GM12878 (cell line): ENCODE results near the gene UGT2B10. TPM values are rescaled to one million over a fixed set of nuclear protein-coding genes. Genes with fewer than 3 reads are reported as not detected.

Source experiments
- ATAC-seq: fragments of 200-7000 bp; cut with Tn5 transposase; 3 replicates; pipeline ENCODE4 v1.9.1; 2020; ENCODE audit warnings: mild to moderate bottlenecking, moderate library complexity
- BruUV-seq: library from RNA; stranded (reverse); fragments of 400-500 nt; replicated peaks from 2 replicates; lab custom pipeline; 2021; lab: Mats Ljungman, UMichigan
- CTCF ChIA-PET: fragments of 300-600 bp; sonication (Branson Sonifier 250); formaldehyde crosslinking; extraction: SDS; loops from one replicate; lab custom pipeline; 2021; ENCODE audit warnings: inconsistent platforms; lab: Yijun Ruan, JAX
- POLR2A ChIA-PET: fragments of 350-600 bp; formaldehyde crosslinking; extraction: SDS; loops from one replicate; lab custom pipeline; 2021; ENCODE audit warnings: inconsistent platforms; lab: Charles Lee
- RAD21 ChIA-PET: fragments of 300-600 bp; sonication (Branson Sonifier 250); formaldehyde crosslinking; loops from one replicate; lab custom pipeline; 2023; ENCODE audit warnings: antibody characterized with exemption; ENCODE audit not compliant: unreplicated experiment; lab: Charles Lee
- SMC1A ChIA-PET: fragments of 300-600 bp; sonication (Branson Sonifier 250); formaldehyde crosslinking; loops from one replicate; lab custom pipeline; 2023; ENCODE audit not compliant: unreplicated experiment, uncharacterized antibody; lab: Charles Lee
- DNase-seq: peaks from one replicate; pipeline ENCODE4 v3.0.0-alpha.2; 2011; ENCODE audit warnings: low read depth, low spot score
- FAIRE-seq: peaks from 3 replicates; lab custom pipeline; 2011; peaks lifted over from hg19 to GRCh38; lab: Jason Lieb, UNC
- H2AFZ ChIP-seq: 2 replicates; pipeline ENCODE4 v1.6.0; 2011; ENCODE audit warnings: low read depth, low read length, control low read depth; ENCODE audit not compliant: control insufficient read depth
- H3K27ac ChIP-seq: 2 replicates; pipeline ENCODE4 v1.5.1; 2011; ENCODE audit warnings: control low read depth; ENCODE audit not compliant: control insufficient read depth, insufficient read depth
- H3K27me3 ChIP-seq, 2 experiments: replicated peaks in 1 of 2; 2 replicates each; pipeline versions ENCODE4 v1.6.0 to v1.6.1; 2011; ENCODE audit warnings: low read length in 1 of 2; ENCODE audit not compliant: control insufficient read depth in 2 of 2, insufficient read depth in 2 of 2
- H3K36me3 ChIP-seq, 2 experiments: 2 replicates each; pipeline ENCODE4 v1.5.1; 2011; ENCODE audit warnings: low read length in 1 of 2; ENCODE audit not compliant: control insufficient read depth in 2 of 2, insufficient read depth in 2 of 2
- H3K4me1 ChIP-seq: 2 replicates; pipeline ENCODE4 v1.6.1; 2011; ENCODE audit warnings: mild to moderate bottlenecking, low read length, moderate library complexity, mixed read lengths; ENCODE audit not compliant: control insufficient read depth, insufficient read depth
- H3K4me2 ChIP-seq: 2 replicates; pipeline ENCODE4 v1.6.0; 2011; ENCODE audit warnings: control low read depth; ENCODE audit not compliant: control insufficient read depth, insufficient read depth
- H3K4me3 ChIP-seq: fragments of 200-600 bp; sonication (generic); 2 replicates; pipeline ENCODE4 v1.5.1; 2016
- H3K79me2 ChIP-seq: 2 replicates; pipeline ENCODE4 v1.6.0; 2011; ENCODE audit warnings: low read length; ENCODE audit not compliant: control insufficient read depth, insufficient read depth
- H3K9ac ChIP-seq: 2 replicates; pipeline ENCODE4 v1.8.0; 2011; ENCODE audit warnings: low read length, control low read depth, mixed read lengths; ENCODE audit not compliant: control insufficient read depth, insufficient read depth
- H3K9me3 ChIP-seq: replicated peaks from 3 replicates; pipeline ENCODE4 v1.5.1; 2011; ENCODE audit warnings: mild to moderate bottlenecking, low read length; ENCODE audit not compliant: control insufficient read depth, insufficient read depth
- H4K20me1 ChIP-seq: 2 replicates; pipeline ENCODE4 v1.6.0; 2011; ENCODE audit not compliant: control insufficient read depth, insufficient read depth
- BHLHE40 ChIP-seq, 2 experiments: fragments of 450-650 bp in 1 of 2; IDR thresholded peaks; 2 replicates each; pipeline ENCODE4 v1.6.1; 2011 to 2017; ENCODE audit warnings: low read depth in 2 of 2, borderline replicate concordance in 1 of 2, improper control_type of control experiment in 1 of 2, low read length in 1 of 2, mild to moderate bottlenecking in 1 of 2
- CHD1 ChIP-seq: IDR thresholded peaks from 2 replicates; pipeline ENCODE4 v1.6.1; 2012; ENCODE audit warnings: low read depth, low read length, improper control_type of control experiment
- GATAD2B ChIP-seq: fragments of 450-650 bp; conservative IDR thresholded peaks from 2 replicates; pipeline ENCODE4 v1.6.1; 2017; ENCODE audit warnings: low read depth, mild to moderate bottlenecking, moderate library complexity
- LARP7 ChIP-seq: fragments of 450-650 bp; IDR thresholded peaks from 2 replicates; pipeline ENCODE4 v1.6.1; 2017; ENCODE audit warnings: mild to moderate bottlenecking
- NR2C1 ChIP-seq: fragments of 450-650 bp; IDR thresholded peaks from 2 replicates; pipeline ENCODE4 v1.6.1; 2017; ENCODE audit warnings: antibody characterized with exemption, mild to moderate bottlenecking, moderate library complexity
- PKNOX1 ChIP-seq: fragments of 450-650 bp; IDR thresholded peaks from 2 replicates; pipeline ENCODE4 v1.6.1; 2016; ENCODE audit warnings: mild to moderate bottlenecking
- RAD51 ChIP-seq: fragments of 450-650 bp; IDR thresholded peaks from 2 replicates; pipeline ENCODE4 v1.6.1; 2016; ENCODE audit warnings: moderate library complexity, mild to moderate bottlenecking, inconsistent platforms
- RCOR1 ChIP-seq: conservative IDR thresholded peaks from 2 replicates; pipeline ENCODE4 v1.6.1; 2012; ENCODE audit warnings: low read depth, low read length, improper control_type of control experiment
- REST ChIP-seq: IDR thresholded peaks from 2 replicates; pipeline ENCODE4 v1.6.1; 2012; ENCODE audit warnings: mild to moderate bottlenecking, low read depth, low read length
- TARDBP ChIP-seq: IDR thresholded peaks from 2 replicates; pipeline ENCODE4 v1.6.1; 2016; ENCODE audit warnings: borderline replicate concordance
- USF2 ChIP-seq: IDR thresholded peaks from 2 replicates; pipeline ENCODE4 v1.6.1; 2011; ENCODE audit warnings: low read depth, low read length, improper control_type of control experiment, borderline replicate concordance
- ZBED1 ChIP-seq: IDR thresholded peaks from 2 replicates; pipeline ENCODE4 v1.6.1; 2016; ENCODE audit warnings: borderline replicate concordance
- ZNF384 ChIP-seq: IDR thresholded peaks from 2 replicates; pipeline ENCODE4 v1.6.1; 2012; ENCODE audit warnings: low read depth, mild to moderate bottlenecking, low read length, improper control_type of control experiment, borderline replicate concordance
- WGBS: methylation state at CpG from one replicate; pipeline ENCODE4 v1.1.6; 2016; ENCODE audit warnings: low lambda C conversion rate; ENCODE audit not compliant: insufficient replicate concordance, insufficient coverage; ENCODE audit errors: missing lambda C conversion rate; 5-methylcytosine and 5-hydroxymethylcytosine counted together
- in situ Hi-C: fragments of 300-500 bp; cut with MboI; formaldehyde crosslinking; loops from 9 replicates; pipeline ENCODE4 v1.14.3; 2018; ENCODE audit warnings: mixed read lengths
- intact Hi-C: fragments of 100-400 bp; cut with micrococcal nuclease; formaldehyde crosslinking; loops from one replicate; pipeline ENCODE4 v1.14.2; 2022; ENCODE audit not compliant: unreplicated experiment
- polyA plus RNA-seq, 11 experiments: library from polyadenylated mRNA; depleted of rRNA in 4 of 11; unstranded in 6 of 11; stranded (reverse) in 5 of 11; fragments of >200 nt; fragmentation: Nextera tagmentation in 4 of 11; fragmentation: Illumina TruSeq in 1 of 11; extraction: Ambion mirVana in 4 of 11; extraction: Trizol in 1 of 11; gene quantifications; 1 replicate in 1 of 11; 2 replicates in 10 of 11; pipeline versions ENCODE4 v1.2.1 to v1.2.3, GENCODE V29; 2011 to 2016; ENCODE audit warnings: inconsistent platforms in 2 of 11, missing spikeins in 2 of 11, low read depth in 1 of 11
- total RNA-seq, 4 experiments: library from RNA; depleted of rRNA in 3 of 4; stranded (reverse); fragments of >200 nt in 3 of 4; fragmentation: Illumina TruSeq in 1 of 4; extraction: Trizol in 1 of 4; gene quantifications; 2 replicates each; pipeline versions ENCODE4 v1.2.1 to v1.2.3, GENCODE V29; 2013 to 2021

UGT2B10 gene
- total and polyA plus RNA-seq, 10 of the 15 experiments (the other 5 are each of a cell fraction or from before 2014, with no cell fraction given): not detected

GRCh38 chr4:68808060-68808459 lies 7.7 kb upstream of the UGT2B10 start:
- H3K36me3 ChIP-seq: no peaks in the 10 kb centered on the region
- H3K4me3 ChIP-seq: no peak overlapping the region
- ChIA-PET RAD21 (no interaction called here), SMC1A (no interaction called here), POLR2A (no interaction called here), CTCF (no interaction called here)
- no peak for FAIRE-seq
- H3K9me3 ChIP-seq: no peaks in the 10 kb centered on the region
- no peaks in the 10 kb centered on the region for H3K27me3 ChIP-seq
- H2AFZ ChIP-seq: no peak overlapping the region
- DNase-seq: no peak
- H3K27ac ChIP-seq: no peak overlapping the region
- BruUV-seq: no TSS peak
- no peak for ATAC-seq
- no peak overlapping the region for H3K9ac ChIP-seq
- H4K20me1 ChIP-seq: no peaks in the 10 kb centered on the region
- no peak overlapping the region for H3K4me2 ChIP-seq
- H3K79me2 ChIP-seq: no peaks in the 10 kb centered on the region
- TF ChIP-seq ZBED1: no peak
- no peak for TF ChIP-seq REST
- TF ChIP-seq CHD1: no peak
- no peak for TF ChIP-seq ZNF384
- TF ChIP-seq RCOR1: no peak
- TF ChIP-seq BHLHE40 (IDR thresholded peaks at IDR 0.05; ENCODE audit: borderline replicate concordance in 1 of 2, low read depth in 2 of 2, low read length in 1 of 2): no peak
- no peak for TF ChIP-seq GATAD2B
- TF ChIP-seq PKNOX1: no peak
- TF ChIP-seq TARDBP: no peak
- TF ChIP-seq LARP7: no peak
- TF ChIP-seq USF2: no peak
- TF ChIP-seq NR2C1: no peak
- TF ChIP-seq RAD51: no peak
- no peaks in the 10 kb centered on the region for H3K4me1 ChIP-seq
- WGBS: 27% methylated on average over 2 of the region's 2 CpGs
- in situ Hi-C loops (no loop called here), intact Hi-C loops (loop anchor here (10.0 kb wide), 1 partner anchor 313 kb away; no protein-coding TSS in a partner anchor)
